PC-9 (cell line): ENCODE measurements around the gene SP1.

Experiments used
- CTCF ChIP-seq: fragments of 200-600 bp; sonication (generic); conservative IDR thresholded peaks from 2 replicates; pipeline ENCODE4 v1.6.1; 2017; ENCODE audit warnings: mixed run types, antibody characterized with exemption, mild to moderate bottlenecking, moderate library complexity
- EZH2 ChIP-seq: fragments of 200-600 bp; sonication (generic); IDR thresholded peaks from 2 replicates; pipeline ENCODE4 v1.8.0; 2017; ENCODE audit warnings: antibody characterized with exemption, low read depth

- TF ChIP-seq CTCF, result no peak
- no peak for TF ChIP-seq EZH2
Observed at GRCh38 chr12:53358836-53359419, 21.0 kb upstream of the SP1 start.
